A673 (cell line): Measurements from ENCODE around the gene LAMA2.

Experiments
- CTCF ChIP-seq: fragments of 300-800, 200-600 bp; sonication (generic); conservative IDR thresholded peaks from 2 replicates; pipeline ENCODE4 v1.5.1; 2017; ENCODE audit warnings: low read depth, mild to moderate bottlenecking, antibody characterized with exemption, low read length, moderate library complexity, mixed read lengths
- EZH2 ChIP-seq: fragments of 200-600 bp; sonication (generic); IDR thresholded peaks from 2 replicates; pipeline ENCODE4 v1.6.1; 2017; ENCODE audit warnings: borderline replicate concordance, low read depth, mild to moderate bottlenecking, mixed read lengths, antibody characterized with exemption, low read length; ENCODE audit not compliant: poor library complexity, severe bottlenecking

DNA sequence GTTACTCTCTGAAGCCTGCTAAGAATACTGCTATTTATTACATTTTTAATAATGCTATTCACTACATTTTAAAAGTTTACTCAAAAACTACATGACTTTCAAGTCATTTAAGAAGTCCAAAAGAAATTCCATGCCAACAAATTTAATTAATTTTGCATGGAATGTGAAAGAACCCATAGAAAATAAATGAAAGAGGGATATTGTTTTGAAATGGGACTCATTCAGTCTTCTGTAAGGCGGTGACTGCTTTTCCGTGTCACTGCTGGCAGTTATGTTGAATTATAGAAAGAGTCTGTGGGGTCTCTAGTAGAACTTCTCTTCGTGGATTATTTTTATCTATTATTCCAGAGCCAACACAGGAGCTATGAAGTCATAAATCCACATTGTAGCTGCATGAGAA lies 211.2 kb downstream of the LAMA2 start:
- no peak for TF ChIP-seq CTCF
- TF ChIP-seq EZH2: no peak
